SJSA1 (cell line): ENCODE data around the gene CDHR2. TPM values are rescaled to one million over a fixed set of nuclear protein-coding genes. Genes with fewer than 3 reads are reported as not detected.
A peak's percentile ranks its signal among the peaks of the same experiment; 100 is the strongest.

ENCODE experiments used
- DNase-seq, 2 experiments: peaks; one replicate each; pipeline ENCODE4 v3.0.0-alpha.2; 2015 to 2020; ENCODE audit warnings: low spot score in 2 of 2, low read depth in 1 of 2
- H3K27ac ChIP-seq: fragments of 250-450 bp; sonication (Bioruptor Pico); 2 replicates; pipeline ENCODE4 v1.5.1; 2020; ENCODE audit warnings: mild to moderate bottlenecking, moderate library complexity
- H3K27me3 ChIP-seq: fragments of 250-450 bp; sonication (Bioruptor Pico); replicated peaks from 2 replicates; pipeline ENCODE4 v1.5.1; 2020; ENCODE audit warnings: mild to moderate bottlenecking, moderate library complexity
- H3K36me3 ChIP-seq: fragments of 250-450 bp; sonication (Bioruptor Pico); 2 replicates; pipeline ENCODE4 v1.5.1; 2020; ENCODE audit warnings: mild to moderate bottlenecking
- H3K4me1 ChIP-seq: fragments of 250-450 bp; sonication (Bioruptor Pico); replicated peaks from 2 replicates; pipeline ENCODE4 v1.6.1; 2021; ENCODE audit warnings: mild to moderate bottlenecking
- H3K4me3 ChIP-seq: fragments of 250-450 bp; sonication (Bioruptor Pico); 2 replicates; pipeline ENCODE4 v1.5.1; 2020; ENCODE audit warnings: mild to moderate bottlenecking
- H3K9me3 ChIP-seq: fragments of 250-450 bp; sonication (Bioruptor Pico); replicated peaks from 2 replicates; pipeline ENCODE4 v1.5.1; 2020; ENCODE audit warnings: mild to moderate bottlenecking
- total RNA-seq: library from RNA; depleted of rRNA; stranded (reverse); fragments of >200 nt; shearing (Covaris generic); gene quantifications from 2 replicates; pipeline ENCODE4 v1.2.3, GENCODE V29; 2014

Gene CDHR2
- total RNA-seq, 1 experiment from 2014 or later: not detected

- Histone ChIP-seq H3K27me3 (no peaks in the 10 kb centered on the region), H3K4me3 (no peak overlapping the region), H3K4me1 (peaks cover 56% of the 10 kb centered on the region), H3K36me3 (peaks cover 28% of the 10 kb centered on the region), H3K9me3 (no peaks in the 10 kb centered on the region), H3K27ac (no peak overlapping the region)
- DNase-seq: no peak
Measured at GRCh38 chr5:176533390-176533789, 15.8 kb upstream of the CDHR2 start.

GRCh38 chr5:176533894-176534611, 15.1 kb upstream of the CDHR2 start:
- Histone ChIP-seq H3K27ac (no peak overlapping the region), H3K4me1 (peaks cover 56% of the 10 kb centered on the region), H3K9me3 (no peaks in the 10 kb centered on the region), H3K27me3 (no peaks in the 10 kb centered on the region), H3K36me3 (peaks cover 21% of the 10 kb centered on the region), H3K4me3 (no peak overlapping the region)
- DNase-seq: no peak

- no peak for DNase-seq
- no peaks in the 10 kb centered on the region for H3K9me3 ChIP-seq
- no peak overlapping the region for H3K27ac ChIP-seq
- peaks cover 56% of the 10 kb centered on the region for H3K4me1 ChIP-seq
- no peak overlapping the region for H3K4me3 ChIP-seq
- H3K36me3 ChIP-seq: peaks cover 15% of the 10 kb centered on the region
- H3K27me3 ChIP-seq: no peaks in the 10 kb centered on the region
Measured at GRCh38 chr5:176534640-176535039, 14.5 kb upstream of the CDHR2 start.

GRCh38 chr5:176535101-176535663, 14.0 kb upstream of the CDHR2 start:
- Histone ChIP-seq H3K9me3 (no peaks in the 10 kb centered on the region), H3K27ac (no peak overlapping the region)
- DNase-seq: peak in 1 of 2 experiments; percentile 29

GRCh38 chr5:176535664-176536131, 13.4 kb upstream of the CDHR2 start:
- Histone ChIP-seq H3K9me3 (no peaks in the 10 kb centered on the region), H3K27me3 (no peaks in the 10 kb centered on the region), H3K36me3 (peaks cover 11% of the 10 kb centered on the region), H3K4me1 (peaks cover 51% of the 10 kb centered on the region), H3K27ac (no peak overlapping the region), H3K4me3 (peak overlapping the region; percentile 52)
- no peak for DNase-seq

More at GRCh38 chr5:176535101-176535663, 14.0 kb upstream of the CDHR2 start:
- H3K4me3 ChIP-seq: peak overlapping the region; percentile 52; the same call in 1 of the 2 replicates
- H3K27me3 ChIP-seq: no peaks in the 10 kb centered on the region
- H3K36me3 ChIP-seq: peaks cover 13% of the 10 kb centered on the region
- peaks cover 56% of the 10 kb centered on the region for H3K4me1 ChIP-seq

GRCh38 chr5:176536132-176536901, 12.8 kb upstream of the CDHR2 start:
- Histone ChIP-seq H3K27ac (peak overlapping the region; percentile 80), H3K27me3 (no peaks in the 10 kb centered on the region), H3K4me1 (peaks cover 47% of the 10 kb centered on the region), H3K4me3 (peak overlapping the region; percentile 52), H3K9me3 (no peaks in the 10 kb centered on the region), H3K36me3 (peaks cover 7% of the 10 kb centered on the region)
- peak; percentile 86 to 91 for DNase-seq

GRCh38 chr5:176536902-176537553, 12.1 kb upstream of the CDHR2 start, which contains the start of gene RNF44:
TSS of gene RNF44 (minus strand) at chr5:176537402. CDS start at chr5:176532472, 4,930 bp downstream.
- Histone ChIP-seq H3K36me3 (no peaks in the 10 kb centered on the region), H3K27me3 (no peaks in the 10 kb centered on the region), H3K4me1 (peaks cover 47% of the 10 kb centered on the region), H3K4me3 (peak within 1 kb of the TSS; percentile 52), H3K27ac (peak within 1 kb of the TSS; percentile 80), H3K9me3 (no peaks in the 10 kb centered on the region)
- DNase-seq: peak; percentile 99 to 100

- Histone ChIP-seq H3K27ac (peak overlapping the region; percentile 80), H3K36me3 (no peaks in the 10 kb centered on the region), H3K9me3 (no peaks in the 10 kb centered on the region), H3K4me3 (peak overlapping the region; percentile 52), H3K4me1 (peaks cover 53% of the 10 kb centered on the region), H3K27me3 (no peaks in the 10 kb centered on the region)
- peak; percentile 99 to 100 for DNase-seq
Measured at GRCh38 chr5:176537554-176538229, 11.4 kb upstream of the CDHR2 start.

- peak overlapping the region; percentile 52 for H3K4me3 ChIP-seq
- H3K36me3 ChIP-seq: 0 out of 2 replicates have a peak, but pooled peaks cover under 1% of the 10 kb centered on the region
- no peak overlapping the region for H3K27ac ChIP-seq
- DNase-seq: no peak
- H3K27me3 ChIP-seq: no peaks in the 10 kb centered on the region; the same call in 1 of the 2 replicates
- H3K9me3 ChIP-seq: no peaks in the 10 kb centered on the region
- H3K4me1 ChIP-seq: peaks cover 52% of the 10 kb centered on the region
Measured at GRCh38 chr5:176538230-176538988, 10.7 kb upstream of the CDHR2 start.

- Histone ChIP-seq H3K9me3 (no peaks in the 10 kb centered on the region), H3K4me1 (peaks cover 52% of the 10 kb centered on the region), H3K36me3 (0 out of 2 replicates have a peak, but pooled peaks cover 6% of the 10 kb centered on the region), H3K27me3 (peaks cover 5% of the 10 kb centered on the region; the same call in 1 of the 2 replicates), H3K4me3 (no peak overlapping the region), H3K27ac (no peak overlapping the region)
- no peak for DNase-seq
Measured at GRCh38 chr5:176538989-176539384, 10.2 kb upstream of the CDHR2 start.

GRCh38 chr5:176540476-176540899, 8.7 kb upstream of the CDHR2 start:
- DNase-seq: no peak
- Histone ChIP-seq H3K27me3 (peaks cover 5% of the 10 kb centered on the region; the same call in 1 of the 2 replicates), H3K4me3 (no peak overlapping the region), H3K36me3 (0 out of 2 replicates have a peak, but pooled peaks cover 6% of the 10 kb centered on the region), H3K9me3 (no peaks in the 10 kb centered on the region), H3K4me1 (peaks cover 37% of the 10 kb centered on the region), H3K27ac (no peak overlapping the region)

GRCh38 chr5:176540956-176541337, 8.2 kb upstream of the CDHR2 start:
- no peak for DNase-seq
- H3K9me3 ChIP-seq: no peaks in the 10 kb centered on the region
- peaks cover 5% of the 10 kb centered on the region for H3K27me3 ChIP-seq
- no peak overlapping the region for H3K27ac ChIP-seq
- 0 out of 2 replicates have a peak, but pooled peaks cover 6% of the 10 kb centered on the region for H3K36me3 ChIP-seq
- H3K4me1 ChIP-seq: peaks cover 33% of the 10 kb centered on the region
- H3K4me3 ChIP-seq: no peak overlapping the region
